DND-41 (cell line): Measurements from ENCODE around the gene GSDME.

Experiments
- EZH2 ChIP-seq: IDR thresholded peaks from 3 replicates; pipeline ENCODE4 v1.6.1; 2012; ENCODE audit warnings: borderline replicate concordance, low read depth, mild to moderate bottlenecking, moderate library complexity, low read length, inconsistent platforms; ENCODE audit not compliant: severe bottlenecking
- TF ChIP-seq, protein P1 (sequence below): IDR thresholded peaks from 2 replicates; pipeline ENCODE4 v1.5.1; 2012; ENCODE audit warnings: borderline replicate concordance, low read length, moderate library complexity, mild to moderate bottlenecking; ENCODE audit not compliant: poor library complexity, severe bottlenecking; ENCODE audit errors: extremely low read depth

DNA sequence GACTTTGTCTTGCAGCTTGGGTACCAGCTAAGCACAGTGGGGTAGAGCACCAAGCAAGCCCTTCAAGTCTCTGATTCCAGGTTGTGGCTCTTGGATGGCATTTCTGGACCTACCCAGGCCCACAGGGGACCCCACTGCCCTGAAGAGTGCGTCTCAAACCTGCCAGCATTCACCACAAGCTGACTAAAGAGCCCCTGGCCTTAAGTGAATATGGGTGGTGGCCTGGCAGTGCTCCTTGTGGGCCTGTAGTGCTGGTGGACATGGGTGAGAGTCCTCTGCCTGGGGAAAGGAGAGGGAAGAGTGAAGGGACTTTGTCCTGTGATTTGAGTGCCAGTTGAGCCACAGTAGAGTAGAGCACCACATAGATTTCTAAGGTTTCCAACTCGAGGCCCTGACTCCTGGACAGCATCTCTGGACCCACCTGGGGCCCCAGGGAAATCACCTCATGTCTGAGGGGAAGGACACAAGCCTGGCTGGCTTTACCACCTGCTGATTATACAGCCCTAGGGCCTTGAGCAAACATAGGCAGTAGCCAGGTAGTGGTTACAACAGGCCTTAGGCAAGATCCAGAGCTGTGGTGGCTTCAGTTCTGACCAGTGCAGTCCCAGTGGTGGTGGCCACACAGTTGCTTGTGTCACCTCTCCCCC, 23.7 kb downstream of the GSDME start:
- TF ChIP-seq, protein P1, sequence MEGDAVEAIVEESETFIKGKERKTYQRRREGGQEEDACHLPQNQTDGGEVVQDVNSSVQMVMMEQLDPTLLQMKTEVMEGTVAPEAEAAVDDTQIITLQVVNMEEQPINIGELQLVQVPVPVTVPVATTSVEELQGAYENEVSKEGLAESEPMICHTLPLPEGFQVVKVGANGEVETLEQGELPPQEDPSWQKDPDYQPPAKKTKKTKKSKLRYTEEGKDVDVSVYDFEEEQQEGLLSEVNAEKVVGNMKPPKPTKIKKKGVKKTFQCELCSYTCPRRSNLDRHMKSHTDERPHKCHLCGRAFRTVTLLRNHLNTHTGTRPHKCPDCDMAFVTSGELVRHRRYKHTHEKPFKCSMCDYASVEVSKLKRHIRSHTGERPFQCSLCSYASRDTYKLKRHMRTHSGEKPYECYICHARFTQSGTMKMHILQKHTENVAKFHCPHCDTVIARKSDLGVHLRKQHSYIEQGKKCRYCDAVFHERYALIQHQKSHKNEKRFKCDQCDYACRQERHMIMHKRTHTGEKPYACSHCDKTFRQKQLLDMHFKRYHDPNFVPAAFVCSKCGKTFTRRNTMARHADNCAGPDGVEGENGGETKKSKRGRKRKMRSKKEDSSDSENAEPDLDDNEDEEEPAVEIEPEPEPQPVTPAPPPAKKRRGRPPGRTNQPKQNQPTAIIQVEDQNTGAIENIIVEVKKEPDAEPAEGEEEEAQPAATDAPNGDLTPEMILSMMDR, result no peak
- no peak for TF ChIP-seq EZH2
